HFFc6 (cell line): ENCODE data around the gene APIP. TPM values are rescaled to one million over a fixed set of nuclear protein-coding genes. Genes with fewer than 3 reads are reported as not detected.

ENCODE experiments used
- DNase-seq: peaks from one replicate; pipeline ENCODE4 v3.0.0-alpha.2; 2018
- H3K27ac Mint-ChIP-seq: 2 replicates; pipeline ENCODE4 v1.8.0; 2020; ENCODE audit warnings: mild to moderate bottlenecking, mixed read lengths
- H3K27me3 Mint-ChIP-seq: 2 replicates; pipeline ENCODE4 v1.8.0; 2021; ENCODE audit warnings: mild to moderate bottlenecking, moderate library complexity, mixed read lengths; ENCODE audit not compliant: insufficient read depth
- H3K36me3 Mint-ChIP-seq: 2 replicates; pipeline ENCODE4 v1.8.0; 2021; ENCODE audit warnings: low read depth, mixed read lengths
- H3K4me1 Mint-ChIP-seq: 2 replicates; pipeline ENCODE4 v1.8.0; 2020; ENCODE audit warnings: low read depth, mixed read lengths
- H3K4me3 Mint-ChIP-seq: 2 replicates; pipeline ENCODE4 v1.8.0; 2020; ENCODE audit warnings: mild to moderate bottlenecking, moderate library complexity, mixed read lengths
- H3K9me3 Mint-ChIP-seq: 2 replicates; pipeline ENCODE4 v1.8.0; 2020; ENCODE audit warnings: mild to moderate bottlenecking, mixed read lengths
- CTCF ChIP-seq: fragments of 200-600 bp; sonication (generic); IDR thresholded peaks from 2 replicates; pipeline ENCODE4 v1.5.0; 2021; ENCODE audit warnings: antibody characterized with exemption, mild to moderate bottlenecking
- total RNA-seq, 6 experiments: library from RNA; stranded (reverse); fragmentation: NEBNext Ultra II Directional; extraction: Animal tissue kit (Norgen Biotek cat#: 25700); gene quantifications; 2 replicates in 1 of 6; 3 replicates in 5 of 6; pipeline ENCODE4 v1.2.3, GENCODE V29; 2021

The APIP gene
- total RNA-seq, 6 experiments from 2014 or later, result 26.6 to 33.3 (median 29.4) TPM

- H3K9me3 Mint-ChIP-seq, result no peaks in the 10 kb centered on the region
- peaks cover 8% of the 10 kb centered on the region for H3K27me3 Mint-ChIP-seq
- no peak for DNase-seq
- H3K27ac Mint-ChIP-seq, result no peak overlapping the region
- no peak for TF ChIP-seq CTCF
- H3K4me1 Mint-ChIP-seq, result no peaks in the 10 kb centered on the region
- H3K4me3 Mint-ChIP-seq, result no peak overlapping the region
- H3K36me3 Mint-ChIP-seq, result peaks cover 13% of the 10 kb centered on the region
Observed at GRCh38 chr11:34877375-34877975, 38.7 kb downstream of the APIP start.

- TF ChIP-seq CTCF, result no peak
- Mint-ChIP-seq H3K4me1 (no peaks in the 10 kb centered on the region), H3K27me3 (peaks cover 10% of the 10 kb centered on the region), H3K36me3 (peaks cover 8% of the 10 kb centered on the region; the same call in 1 of the 2 replicates), H3K27ac (no peak overlapping the region), H3K4me3 (no peak overlapping the region), H3K9me3 (no peaks in the 10 kb centered on the region)
- no peak for DNase-seq
Observed at GRCh38 chr11:34874202-34874601, 42.0 kb downstream of the APIP start.

GRCh38 chr11:34870548-34871196, 45.5 kb downstream of the APIP start:
- Mint-ChIP-seq H3K27ac (no peak overlapping the region), H3K9me3 (no peaks in the 10 kb centered on the region), H3K27me3 (peaks cover 8% of the 10 kb centered on the region), H3K36me3 (peaks cover 7% of the 10 kb centered on the region; the same call in 1 of the 2 replicates), H3K4me1 (no peaks in the 10 kb centered on the region), H3K4me3 (no peak overlapping the region)
- no peak for TF ChIP-seq CTCF
- DNase-seq, result no peak

GRCh38 chr11:34869425-34869824, 46.8 kb downstream of the APIP start:
- Mint-ChIP-seq H3K4me3 (no peak overlapping the region), H3K36me3 (no peaks in the 10 kb centered on the region)

GRCh38 chr11:34866375-34866774, 49.8 kb downstream of the APIP start:
- no peak for DNase-seq
- Mint-ChIP-seq H3K9me3 (no peaks in the 10 kb centered on the region), H3K27me3 (peaks cover 20% of the 10 kb centered on the region), H3K27ac (no peak overlapping the region), H3K36me3 (no peaks in the 10 kb centered on the region), H3K4me3 (no peak overlapping the region), H3K4me1 (no peaks in the 10 kb centered on the region)
- TF ChIP-seq CTCF, result no peak

More at GRCh38 chr11:34869425-34869824, 46.8 kb downstream of the APIP start:
- peaks cover 7% of the 10 kb centered on the region for H3K27me3 Mint-ChIP-seq
- no peak for DNase-seq
- peak; percentile 55 for TF ChIP-seq CTCF
- no peak overlapping the region for H3K27ac Mint-ChIP-seq
- no peaks in the 10 kb centered on the region for H3K4me1 Mint-ChIP-seq
- no peaks in the 10 kb centered on the region for H3K9me3 Mint-ChIP-seq
